AG04450 (cell line): ENCODE measurements around the gene PIGQ. TPM values are rescaled to one million over a fixed set of nuclear protein-coding genes. Genes with fewer than 3 reads are reported as not detected.

Experiments used
- CTCF ChIA-PET: fragments of 300-600, 350-600 bp; formaldehyde crosslinking; extraction: SDS; loops from one replicate; lab custom pipeline; 2022; ENCODE audit warnings: antibody characterized with exemption, inconsistent platforms; lab: Charles Lee
- POLR2A ChIA-PET: fragments of 350-600 bp; formaldehyde crosslinking; extraction: SDS; loops from one replicate; lab custom pipeline; 2021; ENCODE audit warnings: antibody characterized with exemption, inconsistent platforms; lab: Yijun Ruan, JAX
- DNase-seq: peaks from one replicate; pipeline ENCODE4 v3.0.0-alpha.2; 2011; ENCODE audit warnings: low read depth, low spot score
- H3K27ac ChIP-seq: one replicate; pipeline ENCODE4 v1.5.1; 2012; ENCODE audit warnings: low read depth, low read length, control low read depth
- H3K27me3 ChIP-seq: one replicate; pipeline ENCODE4 v1.6.0; 2012; ENCODE audit warnings: low read length; ENCODE audit not compliant: control insufficient read depth, insufficient read depth
- H3K4me3 ChIP-seq: 2 replicates; pipeline ENCODE4 v1.5.1; 2011; ENCODE audit warnings: mild to moderate bottlenecking, low read depth, low read length, control low read depth
- H3K9me3 ChIP-seq: 2 replicates; pipeline ENCODE4 v1.5.1; 2012; ENCODE audit warnings: low read length; ENCODE audit not compliant: control insufficient read depth, insufficient read depth
- polyA plus RNA-seq: library from polyadenylated mRNA; depleted of rRNA; stranded (reverse); fragments of >200 nt; gene quantifications from 2 replicates; pipeline ENCODE4 v1.2.3, GENCODE V29; 2011
- TF ChIP-seq, protein P1 (sequence below): IDR thresholded peaks from 2 replicates; pipeline ENCODE4 v1.5.1; 2011; ENCODE audit warnings: low read depth, low read length, control low read depth, inconsistent platforms

Gene PIGQ
- polyA plus RNA-seq, 1 experiment = 12.1 TPM

DNA sequence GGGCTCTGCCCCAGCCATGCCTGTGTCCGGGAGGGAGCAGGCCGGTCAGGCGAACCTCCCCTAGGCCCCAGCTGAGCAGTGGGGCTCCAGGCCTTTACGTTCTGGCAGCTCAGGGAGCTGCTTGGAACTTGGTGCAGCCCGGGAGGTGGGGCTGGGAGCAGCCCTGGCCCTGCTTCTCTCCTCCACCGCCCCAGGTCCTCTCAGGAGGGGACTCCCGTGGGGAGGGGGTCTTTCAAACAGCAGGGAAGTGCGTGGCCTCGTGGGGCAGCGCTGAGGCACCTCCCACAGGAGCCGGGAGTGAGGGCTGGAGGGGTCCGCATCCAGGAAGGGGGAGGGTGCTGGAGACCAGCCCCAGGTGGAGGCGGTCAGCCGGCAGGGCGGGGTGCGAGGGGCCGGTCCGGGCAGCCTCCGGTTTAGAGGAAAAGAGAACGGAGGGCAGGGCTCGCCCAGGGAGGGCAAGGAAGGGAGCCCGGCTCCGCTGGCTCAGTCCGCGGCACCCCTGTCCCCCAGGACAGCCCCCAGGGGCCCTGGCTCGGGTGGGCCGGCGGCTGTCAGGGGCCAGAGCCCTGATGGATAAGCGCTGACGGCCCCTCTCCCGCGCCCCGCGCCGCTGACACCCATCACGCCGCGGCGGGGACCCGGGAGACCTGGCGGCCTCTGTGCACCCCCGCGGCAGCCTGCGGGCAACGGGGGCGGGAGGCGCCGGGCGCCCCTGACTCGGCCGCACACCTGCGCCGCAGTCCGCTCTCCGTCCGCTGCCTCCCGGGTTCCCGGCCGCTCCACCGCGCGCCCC lies 10.2 kb upstream of the PIGQ start:
- Histone ChIP-seq H3K27ac (no peak overlapping the region), H3K4me3 (no peak overlapping the region), H3K27me3 (peaks cover 31% of the 10 kb centered on the region), H3K9me3 (peaks cover 3% of the 10 kb centered on the region; the same call in 1 of the 2 replicates)
- ChIA-PET POLR2A (no interaction called here), CTCF (no interaction called here)
- DNase-seq = no peak
- TF ChIP-seq, protein P1, sequence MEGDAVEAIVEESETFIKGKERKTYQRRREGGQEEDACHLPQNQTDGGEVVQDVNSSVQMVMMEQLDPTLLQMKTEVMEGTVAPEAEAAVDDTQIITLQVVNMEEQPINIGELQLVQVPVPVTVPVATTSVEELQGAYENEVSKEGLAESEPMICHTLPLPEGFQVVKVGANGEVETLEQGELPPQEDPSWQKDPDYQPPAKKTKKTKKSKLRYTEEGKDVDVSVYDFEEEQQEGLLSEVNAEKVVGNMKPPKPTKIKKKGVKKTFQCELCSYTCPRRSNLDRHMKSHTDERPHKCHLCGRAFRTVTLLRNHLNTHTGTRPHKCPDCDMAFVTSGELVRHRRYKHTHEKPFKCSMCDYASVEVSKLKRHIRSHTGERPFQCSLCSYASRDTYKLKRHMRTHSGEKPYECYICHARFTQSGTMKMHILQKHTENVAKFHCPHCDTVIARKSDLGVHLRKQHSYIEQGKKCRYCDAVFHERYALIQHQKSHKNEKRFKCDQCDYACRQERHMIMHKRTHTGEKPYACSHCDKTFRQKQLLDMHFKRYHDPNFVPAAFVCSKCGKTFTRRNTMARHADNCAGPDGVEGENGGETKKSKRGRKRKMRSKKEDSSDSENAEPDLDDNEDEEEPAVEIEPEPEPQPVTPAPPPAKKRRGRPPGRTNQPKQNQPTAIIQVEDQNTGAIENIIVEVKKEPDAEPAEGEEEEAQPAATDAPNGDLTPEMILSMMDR = no peak

DNA sequence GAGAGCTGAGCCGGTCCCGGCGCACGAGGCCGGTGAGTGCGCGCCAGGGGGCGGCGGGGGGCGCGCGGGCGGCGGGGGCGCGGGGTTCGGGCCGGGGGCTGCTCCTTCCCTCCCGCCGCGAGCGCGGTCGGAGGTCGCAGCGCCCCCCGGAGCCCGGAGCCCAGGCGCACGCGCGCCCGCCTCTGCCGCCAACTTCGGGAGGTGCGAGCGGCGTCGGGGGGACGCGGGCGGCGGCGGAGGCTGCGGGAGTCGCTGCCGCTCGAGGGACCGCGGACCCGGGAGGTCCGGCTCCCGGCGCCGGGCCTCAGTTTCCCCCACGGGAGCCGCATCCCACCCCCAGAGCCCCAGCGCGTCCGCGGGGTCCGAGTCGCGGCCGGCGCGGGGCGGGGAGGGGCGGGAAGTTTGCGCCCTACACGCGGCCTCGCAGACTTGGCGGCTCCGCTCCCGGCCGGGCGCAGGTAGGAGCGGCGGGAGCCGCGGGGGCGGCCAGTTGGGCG lies 9.5 kb upstream of the PIGQ start, which contains the start of gene PRR35:
PRR35 (plus strand) TSS at position 191 of the 497 bp plus-strand sequence. CDS start 2,901 bp downstream, outside the sequence.
- no peak within 1 kb of the TSS for H3K4me3 ChIP-seq
- H3K27ac ChIP-seq = no peak within 1 kb of the TSS
- CTCF ChIA-PET = no interaction called here
- H3K27me3 ChIP-seq = peaks cover 31% of the 10 kb centered on the region
- POLR2A ChIA-PET = no interaction called here
- peaks cover 3% of the 10 kb centered on the region; the same call in 1 of the 2 replicates for H3K9me3 ChIP-seq
- TF ChIP-seq, protein P1 = no peak
- DNase-seq = no peak

DNA sequence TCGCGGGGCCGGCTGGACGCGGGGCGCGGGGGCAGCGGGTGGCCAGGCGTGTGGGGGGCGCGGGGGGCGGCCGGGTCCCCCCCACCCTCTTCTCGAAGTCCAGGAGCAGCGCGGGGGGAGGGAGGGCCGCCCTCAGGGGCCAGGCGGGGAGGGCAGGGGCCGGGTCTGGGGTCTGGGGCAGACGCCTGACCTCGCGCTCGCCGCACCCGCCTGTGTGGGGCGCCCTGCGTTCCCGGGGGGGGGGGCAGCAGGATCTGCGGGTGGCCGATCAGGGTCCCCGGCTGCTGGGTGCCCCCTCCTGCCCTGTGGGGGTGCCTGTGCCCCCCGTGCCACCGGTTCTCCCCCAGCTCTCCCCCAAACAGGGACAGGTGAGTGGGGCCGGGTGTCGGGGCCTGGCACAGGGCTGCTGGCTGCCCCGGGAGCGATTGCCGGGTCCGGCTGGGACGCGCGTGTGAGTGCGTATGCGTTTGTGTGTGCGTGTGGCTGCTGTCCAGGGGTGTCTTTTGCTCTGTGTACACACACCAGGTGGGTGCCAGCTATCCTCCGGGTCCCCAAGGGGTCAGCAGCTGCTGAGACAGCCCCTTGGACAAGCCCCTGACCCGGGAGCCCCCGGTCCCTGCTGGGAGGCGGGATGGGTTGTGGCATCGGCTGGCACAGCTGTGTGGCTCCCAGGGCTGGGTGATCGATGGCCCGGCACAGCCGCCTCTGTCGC lies 8.9 kb upstream of the PIGQ start:
- H3K27me3 ChIP-seq = peaks cover 31% of the 10 kb centered on the region
- POLR2A ChIA-PET = no interaction called here
- H3K9me3 ChIP-seq = peaks cover 3% of the 10 kb centered on the region; the same call in 1 of the 2 replicates
- TF ChIP-seq, protein P1 = no peak
- H3K4me3 ChIP-seq = no peak overlapping the region
- H3K27ac ChIP-seq = no peak overlapping the region
- CTCF ChIA-PET = no interaction called here
- DNase-seq = no peak

DNA sequence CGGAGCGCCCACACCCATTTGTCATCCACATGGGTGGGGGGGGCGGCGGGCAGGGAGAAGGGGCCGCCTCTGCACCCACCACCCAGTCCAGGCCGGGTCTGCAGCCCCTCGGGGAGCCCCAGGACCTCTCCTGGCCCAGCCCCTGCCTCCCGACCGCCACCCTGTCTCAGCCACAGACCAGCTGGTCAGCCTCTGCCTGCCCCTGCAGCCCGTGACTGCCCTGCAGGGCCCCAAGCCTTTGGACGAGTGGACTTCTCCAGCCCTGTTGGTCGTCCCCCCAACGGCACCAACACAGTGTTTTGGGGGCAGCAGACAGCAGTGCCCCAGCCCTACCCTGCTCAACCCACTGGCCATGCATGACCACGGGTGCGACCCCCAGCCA lies 8.4 kb upstream of the PIGQ start:
- POLR2A ChIA-PET = no interaction called here
- CTCF ChIA-PET = no interaction called here
- DNase-seq = no peak

More for the DNA sequence above, 8.4 kb upstream of the PIGQ start:
- Histone ChIP-seq H3K4me3 (no peak overlapping the region), H3K27me3 (peaks cover 31% of the 10 kb centered on the region), H3K27ac (no peak overlapping the region), H3K9me3 (peaks cover 3% of the 10 kb centered on the region; the same call in 1 of the 2 replicates)
- TF ChIP-seq, protein P1 = no peak
